Right cardiac atrium (tissue), 5 donors: ENCODE results near the gene MIOX. TPM values are rescaled to one million over a fixed set of nuclear protein-coding genes. Genes with fewer than 3 reads are reported as not detected.

Experiments used
- ATAC-seq, 2 donors: fragments of 200-7000 bp; cut with Tn5 transposase; one replicate each; pipeline versions ENCODE4 v1.8.0 to v1.9.1; 2020; ENCODE audit warnings: moderate library complexity in 2 of 2, mild to moderate bottlenecking in 1 of 2
- DNase-seq, 3 donors: peaks; one replicate each; pipeline ENCODE4 v3.0.0-alpha.2; 2020
- H3K27ac ChIP-seq: one replicate; pipeline ENCODE4 v1.5.1; 2013; ENCODE audit warnings: mild to moderate bottlenecking, low read length, control low read depth, moderate library complexity
- H3K27me3 ChIP-seq: one replicate; pipeline ENCODE4 v1.6.1; 2013; ENCODE audit not compliant: control insufficient read depth, insufficient read depth
- H3K4me1 ChIP-seq: one replicate; pipeline ENCODE4 v1.6.1; 2013; ENCODE audit warnings: low read length; ENCODE audit not compliant: control insufficient read depth, insufficient read depth
- H3K4me3 ChIP-seq: one replicate; pipeline ENCODE4 v1.5.1; 2013; ENCODE audit warnings: low read length, control low read depth
- H3K9me3 ChIP-seq: one replicate; pipeline ENCODE4 v1.6.1; 2013; ENCODE audit warnings: low read length; ENCODE audit not compliant: control insufficient read depth
- WGBS: extraction: QIAGEN DNeasy Blood & Tissue Kit; methylation state at CpG from one replicate; pipeline ENCODE4 v1.1.7; 2013; 5-methylcytosine and 5-hydroxymethylcytosine counted together
- intact Hi-C, 4 donors: fragments of 100-400 bp; cut with DNase I; formaldehyde crosslinking; loops; one replicate each; pipeline versions ENCODE4 v1.11.0 to v1.14.0; 2022 to 2023
- polyA plus RNA-seq: library from polyadenylated mRNA; stranded (reverse); fragments of 200-250 nt; gene quantifications from one replicate; pipeline ENCODE4 v1.2.3, GENCODE V29; 2013
- total RNA-seq, 4 donors: library from RNA; stranded (reverse); fragmentation: NEBNext Ultra II Directional; extraction: Animal tissue kit (Norgen Biotek cat#: 25700); gene quantifications; one replicate each; pipeline ENCODE4 v1.2.1, GENCODE V29; 2021
- donor health status: healthy with polysubstance abuse.
- donor health status: DM: no; HTN: yes; CAD: no.
- donor health status: DM: no; HTN: no; CAD: no.
- donor health status: DM: no; HTN: yes; CAD: no; lungs with severe emphysema.
- donor health status: DM: yes; HTN: yes; CAD: no.

The MIOX gene
- total and polyA plus RNA-seq, 5 donors = not detected

DNA sequence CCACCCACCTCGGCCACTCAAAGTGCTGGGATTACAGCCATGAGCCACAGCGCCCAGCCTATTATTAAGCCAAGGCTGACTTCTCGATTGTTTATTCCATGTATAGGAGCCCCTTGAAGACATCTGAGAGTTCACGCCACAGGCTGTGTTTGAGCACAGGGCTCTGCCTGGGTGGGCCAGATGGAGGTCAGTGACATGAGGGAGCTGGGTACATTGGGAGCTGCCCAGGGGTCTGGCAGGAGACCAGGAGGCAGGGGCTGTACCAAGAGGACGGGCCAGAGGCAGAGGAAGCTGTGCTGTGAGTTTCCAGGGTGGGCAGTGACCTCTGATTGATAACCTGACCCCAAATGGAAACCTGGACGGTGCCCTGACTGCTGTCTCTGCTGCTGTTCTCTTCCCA lies 15.4 kb downstream of the MIOX start:
- H3K27me3 ChIP-seq = no peaks in the 10 kb centered on the region
- H3K9me3 ChIP-seq = no peaks in the 10 kb centered on the region
- intact Hi-C loops = loop anchor here in 2 of 4 donors (10.0 kb wide), 2 partner anchors 257 to 267 kb away; partner anchors contain the start of gene TUBGCP6 (in 1 of the 2)
- no peak overlapping the region for H3K4me3 ChIP-seq
- H3K4me1 ChIP-seq = no peaks in the 10 kb centered on the region
- no peak overlapping the region for H3K27ac ChIP-seq
- ATAC-seq (no peak), DNase-seq (peak in 2 of 3 donors; percentile 38 to 45)
- 81% methylated on average over 6 of the region's 6 CpGs for WGBS

DNA sequence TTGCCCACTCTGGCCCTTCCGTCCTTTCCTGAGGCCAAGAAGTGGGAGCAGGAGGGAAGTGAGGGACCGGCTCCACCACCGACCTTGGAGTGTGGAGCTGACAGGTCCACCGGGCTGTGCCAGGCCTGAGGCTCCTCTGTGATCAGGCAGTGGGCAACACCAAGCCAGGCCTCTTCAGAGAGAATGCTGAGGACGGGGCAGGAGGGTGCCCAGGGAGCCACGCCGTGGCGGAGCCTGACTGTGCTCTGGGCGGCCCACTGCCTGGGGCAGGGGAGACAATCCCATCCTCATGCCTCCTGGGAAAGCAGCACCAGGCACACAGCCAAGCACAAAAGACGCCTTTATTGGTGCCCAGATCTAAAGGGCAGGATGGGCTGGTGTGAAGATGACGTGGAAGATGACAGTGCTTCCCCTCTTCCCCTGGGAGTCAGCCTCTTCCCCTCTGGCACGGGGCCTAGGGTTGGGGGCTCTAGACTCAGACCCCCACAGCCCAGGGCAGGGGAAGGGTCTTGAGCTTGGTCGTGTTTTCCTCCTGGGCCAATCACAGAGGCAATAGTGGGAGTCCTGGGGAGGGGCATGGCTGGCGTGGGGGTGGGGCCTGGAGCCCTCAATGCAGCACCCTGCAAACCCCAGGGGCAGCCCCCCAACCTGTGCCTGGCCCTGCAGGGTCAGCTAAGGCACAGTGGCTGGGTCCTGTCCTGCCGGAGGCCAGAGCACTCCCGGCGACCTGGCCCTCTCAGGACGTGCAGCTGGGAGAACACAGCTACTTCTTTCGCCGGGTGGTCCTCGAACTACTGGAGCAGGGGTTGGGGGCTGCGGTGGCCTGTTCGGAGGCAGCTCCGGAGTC lies 16.2 kb downstream of the MIOX start:
- no peaks in the 10 kb centered on the region for H3K27me3 ChIP-seq
- H3K27ac ChIP-seq = no peak overlapping the region
- WGBS = 82% methylated on average over 24 of the region's 24 CpGs
- intact Hi-C loops = loop anchor here in 2 of 4 donors (10.0 kb wide), 2 partner anchors 258 to 268 kb away; partner anchors contain the start of gene TUBGCP6 (in 1 of the 2)
- H3K9me3 ChIP-seq = no peaks in the 10 kb centered on the region
- no peaks in the 10 kb centered on the region for H3K4me1 ChIP-seq
- ATAC-seq (no peak), DNase-seq (peak in 2 of 3 donors; percentile 39 to 50)
- H3K4me3 ChIP-seq = no peak overlapping the region

- no peaks in the 10 kb centered on the region for H3K27me3 ChIP-seq
- H3K4me3 ChIP-seq = no peak overlapping the region
- H3K27ac ChIP-seq = no peak overlapping the region
- WGBS = 85% methylated on average over 25 of the region's 26 CpGs
- no peak for ATAC-seq
- no peaks in the 10 kb centered on the region for H3K9me3 ChIP-seq
- no peaks in the 10 kb centered on the region for H3K4me1 ChIP-seq
- intact Hi-C loops = loop anchor here in 2 of 4 donors (10.0 kb wide), 2 partner anchors 259 to 269 kb away; partner anchors contain the start of gene TUBGCP6 (in 1 of the 2)
- DNase-seq = peak in 2 of 3 donors; percentile 53 to 71
These were observed 17.0 kb downstream of the MIOX start for GRCh38 chr22:50503475-50504145.

DNA sequence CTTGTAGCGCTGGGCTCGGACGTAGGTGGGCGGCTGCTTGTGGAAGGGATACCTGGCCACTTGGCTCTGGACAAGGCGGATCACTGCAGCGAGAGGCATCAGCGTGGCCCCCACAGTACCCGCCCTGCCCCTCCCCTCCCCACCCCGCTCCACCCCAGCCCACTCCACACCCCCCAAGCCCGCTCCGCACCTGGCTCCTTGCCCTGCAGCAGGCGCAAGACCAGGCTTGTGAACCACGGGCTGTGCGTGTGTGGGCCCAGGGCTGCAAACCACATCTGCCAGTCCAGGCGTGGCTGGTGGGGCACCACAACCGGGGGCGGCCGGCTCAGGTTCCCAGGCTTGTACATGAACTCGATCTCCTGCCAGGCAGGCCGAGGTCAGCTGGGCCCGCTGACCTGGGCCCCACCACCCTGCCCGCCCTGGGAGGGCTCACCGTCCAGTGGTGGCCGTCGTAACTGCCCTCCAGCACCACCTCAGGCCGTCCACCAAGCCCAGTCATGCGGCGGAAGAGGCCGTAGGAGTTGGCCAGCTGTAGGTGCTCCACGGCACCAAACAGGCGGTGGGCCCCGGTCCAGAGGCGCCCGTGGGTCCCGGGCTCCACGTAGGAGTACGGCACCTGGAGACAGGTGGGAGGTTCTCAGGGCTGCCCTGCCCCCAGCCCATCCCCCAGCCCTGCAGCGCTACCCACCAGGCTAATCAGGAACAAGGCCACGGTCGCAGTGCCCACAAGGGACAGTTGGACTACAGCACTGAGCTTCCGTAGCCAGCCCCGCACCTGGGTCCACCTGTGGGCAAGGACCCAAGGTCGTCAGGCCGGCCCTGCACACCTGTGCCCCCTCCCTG lies 17.9 kb downstream of the MIOX start:
- no peaks in the 10 kb centered on the region for H3K4me1 ChIP-seq
- intact Hi-C loops = loop anchor here in 2 of 4 donors (10.0 kb wide), 2 partner anchors 260 to 270 kb away; partner anchors contain the start of gene TUBGCP6 (in 1 of the 2)
- peak in 2 of 3 donors; percentile 58 to 72 for DNase-seq

DNA sequence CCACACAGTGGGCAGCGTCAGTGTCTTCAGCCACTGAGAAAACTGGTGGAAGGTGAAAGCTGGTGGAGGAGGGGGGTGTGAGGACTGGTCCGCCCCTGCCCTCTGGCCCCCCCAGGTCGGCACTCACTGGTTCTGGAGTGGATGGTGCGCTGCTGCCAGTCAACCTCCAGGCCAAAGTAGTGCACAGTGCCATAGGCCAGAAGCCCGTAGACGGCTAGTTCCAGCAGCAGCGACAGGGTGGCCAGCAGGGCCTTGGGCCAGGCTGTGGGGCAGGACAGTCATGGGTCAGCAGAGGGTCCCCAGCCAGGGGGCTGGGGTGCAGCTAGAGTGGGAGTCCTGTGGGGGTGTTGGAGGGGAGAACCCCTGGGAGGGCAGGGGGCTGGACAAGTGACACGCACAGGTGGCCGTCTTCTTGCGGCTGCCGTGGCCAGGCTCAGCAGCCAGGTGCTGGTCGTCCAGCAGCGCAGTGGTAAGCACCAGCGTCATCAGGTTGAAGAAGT lies 18.7 kb downstream of the MIOX start:
- H3K9me3 ChIP-seq = no peaks in the 10 kb centered on the region
- DNase-seq = peak in 2 of 3 donors; percentile 38 to 48
- no peaks in the 10 kb centered on the region for H3K4me1 ChIP-seq
- 94% methylated on average over 14 of the region's 14 CpGs for WGBS
- no peak overlapping the region for H3K4me3 ChIP-seq
- intact Hi-C loops = loop anchor here in 2 of 4 donors (10.0 kb wide), 2 partner anchors 261 to 271 kb away; partner anchors contain the start of gene TUBGCP6 (in 1 of the 2)
- H3K27me3 ChIP-seq = no peaks in the 10 kb centered on the region
- no peak for ATAC-seq
- H3K27ac ChIP-seq = no peak overlapping the region

More for the DNA sequence above, 17.9 kb downstream of the MIOX start:
- no peak overlapping the region for H3K4me3 ChIP-seq
- no peaks in the 10 kb centered on the region for H3K9me3 ChIP-seq
- ATAC-seq = no peak
- no peak overlapping the region for H3K27ac ChIP-seq
- WGBS = 95% methylated on average over 44 of the region's 44 CpGs
- H3K27me3 ChIP-seq = no peaks in the 10 kb centered on the region

DNA sequence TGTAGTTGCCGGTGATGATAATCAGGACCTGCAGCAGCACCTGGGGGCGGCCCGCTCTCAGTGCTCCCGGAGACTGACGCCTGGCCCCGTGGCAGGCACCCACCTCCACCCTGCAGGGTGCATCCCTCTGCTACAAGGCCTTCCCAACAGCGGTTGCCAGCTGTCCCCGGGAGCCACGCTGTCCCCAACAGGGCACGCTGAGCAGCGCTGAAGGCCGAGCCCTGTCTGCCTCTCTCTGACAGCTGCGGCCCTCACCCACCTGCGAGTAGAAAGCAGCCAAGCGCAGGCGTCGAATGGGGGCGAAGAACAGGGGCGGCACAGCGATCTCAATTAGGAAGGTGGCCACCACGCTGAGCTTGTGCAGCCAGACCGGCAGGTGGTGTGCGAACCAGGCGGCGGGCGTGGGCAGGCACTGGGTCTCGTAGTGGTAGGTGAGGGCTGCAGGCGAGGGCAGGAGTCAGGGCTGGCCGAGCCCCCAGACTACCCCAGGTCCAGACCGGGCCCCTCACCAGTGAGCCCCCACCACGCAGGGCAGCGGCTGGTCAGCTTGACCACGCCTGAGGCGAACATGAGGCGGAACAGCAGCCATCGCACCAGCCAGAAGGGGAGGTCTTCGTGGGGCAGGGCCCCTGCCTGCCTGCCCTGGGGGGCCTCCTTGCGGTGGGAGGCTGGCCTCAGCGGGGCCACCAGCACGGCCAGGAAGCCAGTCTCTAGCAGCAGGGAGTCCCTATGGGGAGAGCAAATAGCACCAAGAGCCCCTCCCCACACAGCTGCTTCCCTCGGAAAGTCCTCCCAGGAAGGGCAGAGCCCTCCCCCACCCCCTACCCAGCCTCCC lies 19.3 kb downstream of the MIOX start:
- intact Hi-C loops = loop anchor here in 2 of 4 donors (10.0 kb wide), 2 partner anchors 261 to 271 kb away; partner anchors contain the start of gene TUBGCP6 (in 1 of the 2)
- Histone ChIP-seq H3K27ac (no peak overlapping the region), H3K9me3 (no peaks in the 10 kb centered on the region), H3K27me3 (no peaks in the 10 kb centered on the region), H3K4me3 (no peak overlapping the region), H3K4me1 (no peaks in the 10 kb centered on the region)
- peak in 1 of 2 donors; percentile 0 for ATAC-seq
- DNase-seq = peak in 2 of 3 donors; percentile 61 to 71
- whole genome bisulfite sequencing = 89% methylated on average over 41 of the region's 41 CpGs

GRCh38 chr22:50506611-50507420 lies 20.2 kb downstream of the MIOX start:
- ATAC-seq = peak; percentile 5 to 35
- Histone ChIP-seq H3K27me3 (no peaks in the 10 kb centered on the region), H3K4me1 (no peaks in the 10 kb centered on the region), H3K9me3 (no peaks in the 10 kb centered on the region), H3K27ac (peak overlapping the region; percentile 65), H3K4me3 (peak overlapping the region; percentile 77)
- peak; percentile 52 to 74 (median 73) for DNase-seq
- 25% methylated on average over 21 of the region's 21 CpGs for WGBS
- intact Hi-C loops = loop anchor here in 2 of 4 donors (10.0 kb wide), 2 partner anchors 262 to 272 kb away; partner anchors contain the start of gene TUBGCP6 (in 1 of the 2)

GRCh38 chr22:50507421-50507990 lies 20.8 kb downstream of the MIOX start, which contains the start of gene LMF2:
Gene LMF2, minus strand, starts transcription at chr22:50507702. Its CDS starts 27 bp downstream, at chr22:50507675.
- Histone ChIP-seq H3K27ac (peak within 1 kb of the TSS; percentile 81), H3K9me3 (no peaks in the 10 kb centered on the region), H3K27me3 (no peaks in the 10 kb centered on the region), H3K4me1 (no peaks in the 10 kb centered on the region), H3K4me3 (peak within 1 kb of the TSS; percentile 77)
- intact Hi-C loops = loop anchor here in 2 of 4 donors (10.0 kb wide), 2 partner anchors 263 to 273 kb away; partner anchors contain the start of gene TUBGCP6 (in 1 of the 2)
- under 1% methylated on average over 62 of the region's 62 CpGs for WGBS
- DNase-seq (peak; percentile 91 to 97 (median 96)), ATAC-seq (peak; percentile 83 to 87)
